8988T (cell line): Measurements from ENCODE around the gene PLEKHG1.

Experiments used
- DNase-seq: peaks from one replicate; pipeline ENCODE4 v3.0.0; 2011

PLEKHG1 gene

DNA sequence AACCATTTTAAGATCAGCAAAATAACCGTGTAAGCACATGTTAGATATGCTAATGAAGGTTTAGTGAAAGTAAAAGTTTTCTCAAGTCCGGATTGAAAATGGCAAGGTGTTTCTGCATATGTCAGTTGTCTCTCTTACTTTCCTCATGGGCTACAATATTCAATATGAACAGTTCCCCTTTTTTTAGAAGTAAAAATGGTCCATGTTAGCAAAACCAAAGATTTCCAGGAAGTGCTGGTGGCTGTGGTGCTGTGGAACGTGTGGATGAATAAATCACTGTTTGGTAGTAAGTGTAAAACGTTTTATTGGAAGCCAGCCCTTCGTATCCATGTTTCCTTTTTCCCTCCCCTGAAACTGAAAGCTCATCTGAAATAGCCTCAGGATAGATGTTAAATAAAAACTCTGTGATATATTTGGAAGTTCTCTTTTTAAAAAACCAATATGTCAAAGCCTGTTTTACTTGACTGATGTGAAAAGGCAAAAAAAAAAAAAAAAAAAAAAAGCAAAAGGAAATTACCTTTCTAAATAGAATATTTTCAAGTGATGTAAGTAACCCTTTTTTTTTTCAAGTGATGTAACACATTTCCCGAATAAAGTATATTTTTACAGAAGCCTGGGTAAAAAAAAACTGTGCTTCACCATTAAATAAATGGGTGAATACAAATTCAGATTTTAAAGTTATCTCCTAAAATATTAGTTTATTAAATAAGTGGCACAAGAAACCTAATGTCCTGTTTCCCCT, 41.9 kb downstream of the PLEKHG1 start:
- DNase-seq: no peak

DNA sequence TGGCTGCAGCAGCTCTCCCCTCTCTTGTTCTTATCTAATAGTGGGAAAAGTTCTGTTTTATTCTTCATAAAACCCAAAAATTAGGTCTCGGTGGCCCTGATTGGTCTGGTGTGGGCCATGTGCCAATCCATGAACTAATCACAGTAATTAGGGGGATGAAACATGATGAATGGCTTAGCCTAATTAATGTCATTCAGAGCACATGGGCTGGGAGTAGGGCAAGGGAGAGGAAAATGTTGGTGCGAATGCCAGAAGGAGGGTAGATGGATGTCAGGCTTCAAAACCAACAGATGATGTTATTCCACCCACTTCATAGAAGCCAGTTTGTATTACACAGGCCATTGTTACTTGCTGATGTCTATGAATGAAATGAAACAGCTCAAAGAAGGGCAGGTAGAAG, 46.5 kb downstream of the PLEKHG1 start:
- no peak for DNase-seq

DNA sequence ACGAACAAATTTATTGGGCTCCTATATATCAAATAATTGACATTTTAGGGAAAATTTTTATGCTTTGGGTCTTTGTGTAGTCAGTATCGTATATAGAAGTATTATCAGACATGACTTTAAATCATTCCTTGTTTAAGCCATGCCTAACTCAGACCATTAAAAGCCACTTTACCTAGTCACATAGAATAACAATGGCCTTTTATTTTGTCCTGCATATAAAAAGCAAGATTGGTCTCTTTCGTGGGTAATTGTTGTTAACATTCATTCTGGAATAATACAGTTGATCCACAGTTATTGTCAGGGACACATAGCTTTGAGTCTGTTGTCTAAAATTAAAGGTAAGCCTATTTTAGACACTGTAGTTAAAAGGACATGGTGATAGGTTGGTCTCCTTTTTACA, 47.4 kb downstream of the PLEKHG1 start:
- no peak for DNase-seq
